DMS114 treated with DMSO at 0.1 percent for 48 hours (cell line): ENCODE measurements around the gene CACNA1I.

Source experiments
- DNase-seq: peaks from one replicate; lab custom pipeline; 2025; ENCODE audit not compliant: unreplicated experiment; lab: John Stamatoyannopoulos, UW

Gene CACNA1I

DNA sequence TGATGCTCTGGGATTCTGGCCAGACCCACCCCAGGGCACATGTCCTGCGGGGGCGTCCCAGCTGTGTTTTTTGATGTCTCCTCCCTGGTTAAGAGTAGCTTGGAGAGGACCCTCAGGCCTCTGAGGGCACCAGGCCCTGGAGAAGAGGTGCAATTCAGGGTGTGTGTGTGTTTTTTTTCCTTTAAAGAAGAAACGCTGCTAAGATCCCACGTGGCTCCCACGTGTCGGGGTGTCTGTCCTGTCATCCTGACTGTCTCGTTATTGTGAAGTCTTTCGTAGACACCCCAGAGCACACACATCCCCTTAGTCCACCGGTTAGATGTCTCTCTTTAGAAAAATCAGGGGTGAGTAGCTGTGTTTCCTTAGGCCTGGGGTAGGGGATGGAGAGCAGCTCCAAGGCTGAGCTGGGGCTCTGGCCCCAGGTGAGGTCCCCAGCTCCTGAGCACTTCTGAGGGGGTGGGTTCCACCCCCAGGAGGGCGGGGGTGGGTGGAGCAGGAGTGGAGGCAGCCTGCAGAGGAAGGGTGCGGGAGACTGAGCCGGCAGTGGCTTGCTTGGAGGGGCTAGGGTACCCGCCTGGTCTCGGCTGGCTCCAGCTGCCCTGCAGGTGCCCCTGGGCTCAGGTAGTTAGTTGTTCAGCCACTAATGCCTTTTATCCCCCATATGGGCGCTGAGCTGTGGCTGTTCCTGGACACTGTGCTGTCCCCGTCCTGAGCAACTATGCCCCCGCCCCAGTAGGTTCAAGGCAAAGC lies 116.4 kb downstream of the CACNA1I start:
- no peak for DNase-seq

DNA sequence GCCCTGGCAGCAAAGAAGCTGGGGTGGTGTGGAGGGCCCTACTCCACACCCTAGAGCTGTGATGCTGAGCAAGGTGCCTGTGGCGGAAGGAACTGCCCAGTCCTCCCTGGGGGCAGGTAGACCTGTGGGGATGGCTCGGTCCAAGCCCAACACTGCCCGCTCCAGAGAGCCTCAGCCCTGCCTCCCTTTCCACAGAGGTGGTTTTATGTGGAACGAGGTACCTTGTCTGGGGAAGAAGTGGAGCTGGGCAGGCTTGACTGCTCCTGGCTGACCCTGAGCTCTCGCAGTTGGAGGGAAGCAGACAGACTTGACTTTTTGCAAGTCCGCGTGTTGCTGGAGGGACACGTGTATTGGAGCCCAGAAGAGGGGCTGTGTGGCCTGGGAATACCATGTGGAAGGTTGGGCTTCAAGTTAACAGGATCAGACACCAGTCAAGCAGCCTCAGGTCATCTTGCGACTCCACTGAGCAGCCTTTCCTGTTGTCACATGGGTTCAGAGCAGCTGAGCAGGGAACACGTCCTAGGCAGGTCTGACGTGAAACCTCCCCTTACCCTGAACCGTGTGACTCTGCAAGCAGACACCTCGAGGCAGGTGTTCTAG lies 117.7 kb downstream of the CACNA1I start:
- no peak for DNase-seq

DNA sequence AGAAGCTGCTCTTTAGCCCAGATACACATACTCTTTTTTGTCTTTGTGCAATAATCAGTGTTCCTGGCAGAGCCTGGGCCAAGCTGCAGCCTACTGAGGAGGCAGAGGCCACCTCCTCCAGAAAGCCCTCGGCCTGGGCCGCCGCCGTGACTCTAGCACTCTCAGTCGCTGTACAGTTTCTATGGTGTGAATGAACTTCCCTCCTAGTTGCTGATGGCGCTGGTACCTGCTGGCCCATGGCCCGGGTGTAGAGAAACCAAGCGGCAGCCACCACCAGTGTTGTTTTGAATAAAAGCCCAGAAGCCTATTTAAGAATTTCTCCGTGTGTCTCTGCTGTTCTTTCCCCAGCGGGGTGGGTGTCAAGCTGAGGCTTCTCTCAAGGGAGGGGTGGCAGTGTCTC lies 118.9 kb downstream of the CACNA1I start:
- no peak for DNase-seq

DNA sequence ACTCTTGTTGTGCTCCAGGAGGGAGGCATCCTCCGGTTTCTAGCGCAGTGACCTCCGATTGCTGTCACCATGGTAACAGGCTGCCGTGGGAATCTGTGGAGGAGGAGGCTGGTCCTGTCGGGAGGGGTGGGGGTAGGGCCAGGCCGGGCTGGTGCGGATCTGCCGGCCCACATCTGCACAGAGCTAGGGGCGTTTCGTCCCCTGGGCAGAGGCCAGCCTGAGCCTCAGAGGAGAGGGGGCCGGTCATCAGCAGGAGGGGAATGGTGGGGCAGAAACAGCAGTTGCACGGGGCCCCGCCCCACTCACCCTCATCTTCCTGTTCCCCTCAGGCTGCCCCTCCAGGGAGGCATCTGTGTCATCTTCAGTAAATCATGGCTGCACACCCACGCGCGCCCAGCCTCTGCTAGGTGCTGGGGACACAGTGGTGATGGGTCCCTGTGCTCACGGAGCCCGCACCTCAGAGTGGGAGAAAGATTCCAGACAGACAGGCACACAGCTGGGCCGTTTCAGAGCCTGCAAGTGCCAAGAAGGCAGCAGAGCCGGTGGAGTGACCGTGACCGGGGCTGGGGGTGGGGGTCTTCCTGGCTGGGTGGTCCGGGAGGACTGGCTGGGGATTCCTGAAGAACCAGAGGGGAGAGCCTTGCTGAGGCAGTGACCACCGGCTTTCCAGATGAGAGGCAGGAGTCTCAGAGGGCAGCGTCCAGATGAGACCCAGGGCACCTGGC lies 120.5 kb downstream of the CACNA1I start:
- no peak for DNase-seq

DNA sequence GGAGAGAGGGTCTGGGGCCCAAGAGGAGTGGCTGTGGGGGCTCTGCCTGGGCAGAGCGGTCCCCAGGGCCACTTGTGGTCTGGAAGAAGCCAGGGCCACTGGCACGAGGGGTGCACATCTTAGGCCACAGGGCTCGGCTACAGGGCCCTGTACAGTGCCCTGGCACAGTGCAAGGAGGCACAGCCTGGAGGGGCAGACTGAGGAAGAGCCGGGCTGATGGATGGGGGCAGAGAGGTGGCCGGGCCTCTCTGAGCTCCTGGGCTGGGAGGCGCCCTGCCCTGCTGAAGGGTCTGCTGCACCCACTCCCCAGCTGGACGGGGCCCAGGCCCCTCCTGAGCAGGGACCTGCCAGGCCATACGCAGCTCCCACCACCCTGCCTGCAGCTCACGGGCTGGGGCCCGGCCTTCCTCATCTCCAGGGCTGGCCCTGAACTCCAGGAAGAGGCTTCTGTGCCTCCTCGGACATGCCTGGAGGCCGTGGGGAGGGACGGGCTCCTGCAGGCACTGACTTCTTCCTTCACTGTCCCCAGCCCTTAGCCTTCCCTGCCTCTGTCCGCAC lies 123.5 kb downstream of the CACNA1I start:
- no peak for DNase-seq

DNA sequence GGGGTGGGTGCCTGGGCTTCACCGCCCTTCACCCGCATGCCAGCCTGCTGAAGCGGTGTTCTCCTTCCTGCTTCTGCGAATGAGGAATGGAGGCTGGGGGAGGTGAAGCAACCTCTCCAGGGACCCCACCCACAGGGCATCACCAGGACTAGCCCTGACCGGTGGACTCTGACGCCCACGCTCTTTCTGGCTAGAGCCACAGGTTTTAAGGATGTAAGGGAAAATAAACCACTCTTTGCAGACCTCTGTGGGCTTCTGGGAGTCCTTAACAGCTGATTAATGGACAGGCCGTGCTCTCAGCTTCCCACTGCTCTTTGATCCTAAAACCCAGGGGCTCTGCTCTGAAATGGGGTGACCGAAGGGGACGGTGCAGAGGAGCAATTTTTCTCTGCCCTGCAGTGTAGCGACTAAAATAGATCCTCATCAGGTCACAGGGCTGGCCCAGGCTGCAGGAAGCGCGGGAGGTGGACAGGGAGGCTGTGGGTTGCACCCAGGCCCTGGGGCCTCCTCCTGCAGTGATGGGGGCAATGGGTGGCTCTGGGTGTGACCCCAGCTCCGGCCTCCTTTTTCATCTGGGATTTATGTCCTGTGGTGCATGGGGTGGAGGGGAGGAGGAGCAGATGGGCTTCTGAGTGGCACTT lies 127.4 kb downstream of the CACNA1I start:
- DNase-seq: no peak

DNA sequence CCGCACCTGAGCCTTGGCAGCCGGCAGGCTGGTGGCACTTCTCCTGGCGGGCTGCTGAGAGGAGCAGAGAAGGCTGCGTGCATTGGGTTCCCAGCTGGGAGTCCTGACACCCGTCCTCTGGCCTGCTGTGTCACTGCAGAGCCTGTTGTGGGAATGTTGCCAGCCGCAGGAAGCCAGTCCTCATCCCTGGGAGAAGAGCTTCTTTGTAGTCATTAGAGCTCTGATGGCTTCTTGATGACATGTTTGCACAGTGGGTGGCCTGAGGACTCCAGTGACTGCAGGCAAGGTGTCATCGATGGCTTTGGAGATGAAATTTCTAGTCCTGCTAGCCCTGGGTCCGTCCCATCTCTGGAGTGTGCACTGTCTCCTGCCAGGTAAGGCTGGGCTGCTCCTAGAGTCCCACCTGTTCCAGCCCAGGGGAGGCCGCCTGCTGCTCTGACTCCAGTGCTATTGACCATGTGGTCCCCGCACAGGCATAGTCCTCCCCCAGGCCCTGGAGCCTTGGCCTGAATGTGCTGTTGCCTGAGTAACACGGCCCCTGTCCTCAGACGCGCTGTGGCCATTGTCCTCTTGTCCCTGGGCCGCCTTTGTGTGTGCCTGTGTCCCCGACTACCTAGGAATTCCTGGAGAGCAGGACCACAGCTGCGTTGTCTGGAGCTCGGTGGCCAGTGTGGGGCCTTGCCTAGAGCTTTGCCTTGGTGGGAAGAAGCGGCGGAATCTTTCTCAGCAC lies 129.2 kb downstream of the CACNA1I start:
- no peak for DNase-seq

DNA sequence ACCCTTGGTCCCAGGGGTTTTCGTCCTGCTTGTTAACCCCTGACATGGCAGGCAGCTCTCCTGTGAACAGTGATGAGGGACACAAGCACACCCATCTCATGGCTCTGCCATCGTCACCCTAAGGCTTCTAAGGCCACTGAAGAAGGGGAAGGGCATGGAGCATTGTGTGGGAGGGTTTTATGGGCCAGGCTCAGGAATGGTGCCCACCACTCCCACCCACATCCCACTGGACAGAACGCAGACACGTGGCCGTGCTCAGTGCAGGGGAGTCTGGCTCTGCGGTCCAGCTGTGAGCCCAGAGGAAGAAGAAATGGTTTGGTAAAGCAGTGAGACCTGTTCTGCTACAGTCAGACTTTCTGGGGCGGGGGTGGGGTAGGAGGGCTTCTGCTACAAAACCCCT lies 130.0 kb downstream of the CACNA1I start:
- no peak for DNase-seq

DNA sequence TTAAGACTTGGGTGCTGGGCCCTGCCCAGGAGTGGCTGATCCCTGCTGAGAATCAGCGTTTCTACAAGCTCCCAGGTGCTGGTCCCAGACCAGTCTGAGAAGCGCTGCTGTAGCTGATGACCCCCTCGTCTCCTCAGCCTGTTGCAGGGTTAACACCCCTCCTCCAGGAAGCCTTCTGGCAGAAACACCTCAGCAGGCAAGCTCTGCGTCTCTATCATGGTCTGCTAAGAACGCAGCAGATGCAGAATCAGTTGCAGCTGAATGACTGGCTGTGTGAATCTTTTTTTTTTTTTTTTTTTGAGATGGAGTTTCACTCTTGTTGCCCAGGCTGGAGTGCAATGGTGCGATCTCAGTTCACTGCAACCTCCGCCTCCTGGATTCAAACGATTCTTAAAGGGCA lies 132.5 kb downstream of the CACNA1I start:
- no peak for DNase-seq

DNA sequence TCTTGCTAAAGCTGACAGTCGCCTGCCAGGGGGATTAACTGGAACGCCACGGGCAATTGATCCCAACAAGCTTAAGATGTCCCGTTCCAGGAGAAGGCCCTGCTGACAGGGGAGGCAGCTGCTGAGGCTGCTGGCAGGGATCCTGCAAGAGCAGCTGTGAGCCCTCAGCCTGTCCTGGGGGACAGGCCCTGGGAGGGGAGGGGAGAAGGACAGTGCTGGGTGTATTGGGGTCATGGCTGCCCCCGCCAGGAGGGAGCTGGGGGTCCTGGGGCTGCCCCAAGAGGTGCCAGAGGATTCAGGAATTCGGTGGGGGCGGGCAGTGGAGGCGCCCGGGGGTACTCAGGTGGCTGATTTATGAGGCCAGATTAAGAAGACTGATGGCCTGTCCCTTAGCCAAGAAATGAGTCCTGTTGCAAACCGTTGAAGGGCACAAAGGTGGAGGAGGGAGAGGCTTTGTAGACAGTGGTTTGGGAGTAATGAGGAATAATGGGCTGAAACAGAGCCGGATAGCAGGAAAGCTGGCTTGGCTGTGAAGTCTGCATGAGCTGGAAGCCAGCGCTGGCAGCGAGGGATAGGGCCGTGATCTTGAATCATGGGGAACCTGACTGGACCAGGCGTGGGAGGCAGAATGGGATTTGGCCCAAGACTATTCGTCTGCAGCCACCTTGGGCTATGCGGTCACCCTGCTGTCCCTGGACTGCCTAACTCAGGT lies 133.5 kb downstream of the CACNA1I start:
- DNase-seq: no peak

DNA sequence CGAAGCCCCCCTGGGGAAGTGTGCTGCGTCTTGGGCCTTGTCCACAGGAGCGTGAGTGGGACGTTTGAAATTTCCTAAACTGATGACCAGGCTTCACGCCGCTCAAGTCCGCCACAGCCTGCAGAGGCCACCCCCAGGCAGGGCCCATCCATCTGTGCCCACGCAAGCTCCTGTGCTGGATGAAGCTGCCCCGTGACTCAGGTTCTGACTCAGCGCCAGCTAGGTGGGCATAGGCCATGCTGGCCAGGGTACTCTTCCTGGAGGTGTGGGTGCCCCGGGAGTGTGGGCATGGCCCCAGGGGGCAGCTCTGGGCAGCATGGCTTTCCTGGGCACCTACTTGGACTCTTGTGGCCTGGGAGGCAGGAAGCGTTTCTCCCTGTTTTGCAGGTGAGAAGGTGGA lies 134.8 kb downstream of the CACNA1I start:
- no peak for DNase-seq

DNA sequence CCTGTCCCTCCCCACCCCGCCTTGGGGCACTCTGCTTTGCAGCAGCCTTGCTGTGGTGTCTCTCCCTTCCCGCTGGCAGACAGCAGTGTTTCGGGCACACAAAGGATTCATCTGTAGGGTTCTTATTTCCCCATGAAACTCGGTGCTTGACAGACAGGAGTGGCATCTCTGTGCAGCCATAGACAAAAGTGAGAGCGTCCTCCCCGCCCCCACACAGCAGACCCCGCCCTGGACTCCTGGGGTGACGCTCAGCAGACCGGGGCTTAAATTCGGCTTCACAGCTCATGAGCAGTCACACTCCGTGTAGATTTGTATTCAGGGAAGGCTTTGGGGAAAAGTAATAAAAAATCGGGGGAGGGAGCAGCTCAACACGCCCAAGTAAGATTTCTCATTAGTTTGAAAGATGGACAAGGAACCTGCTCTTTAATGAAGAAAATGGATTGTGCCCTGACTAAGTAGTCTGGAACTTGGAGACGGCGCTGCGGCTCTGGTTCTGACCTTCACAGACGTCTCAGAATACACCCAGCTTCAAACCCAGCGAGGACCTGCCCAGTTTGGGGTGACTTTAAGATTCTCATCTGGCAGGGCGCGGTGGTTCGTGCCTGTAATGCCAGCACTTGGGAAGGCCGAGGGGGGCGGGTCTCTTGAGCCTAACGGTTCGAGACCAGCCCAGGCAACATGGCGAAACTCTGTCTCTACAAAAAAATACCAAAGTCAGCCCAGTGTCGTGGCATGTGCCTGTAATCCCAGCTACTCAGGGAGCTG lies 136.0 kb downstream of the CACNA1I start:
- DNase-seq: no peak

DNA sequence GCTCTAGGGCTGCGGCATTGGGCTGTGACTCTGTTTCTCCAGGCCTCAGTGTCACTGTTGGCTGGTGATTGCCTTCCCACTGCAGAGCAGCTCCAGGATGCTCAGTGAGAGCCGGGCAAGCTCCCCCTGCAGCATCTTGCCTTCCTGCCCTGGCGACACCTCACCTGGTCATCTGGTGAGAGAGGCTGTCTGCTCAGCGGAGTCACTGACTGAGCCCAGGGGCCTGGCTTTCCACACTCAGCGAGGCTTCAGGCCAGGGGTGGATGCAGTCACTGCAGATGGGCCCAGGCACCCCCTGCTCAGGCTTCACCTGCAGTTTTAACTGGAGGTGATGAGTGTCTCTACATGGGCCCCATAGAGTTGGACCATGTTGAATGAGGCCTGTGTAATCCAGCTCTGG lies 136.8 kb downstream of the CACNA1I start:
- no peak for DNase-seq

DNA sequence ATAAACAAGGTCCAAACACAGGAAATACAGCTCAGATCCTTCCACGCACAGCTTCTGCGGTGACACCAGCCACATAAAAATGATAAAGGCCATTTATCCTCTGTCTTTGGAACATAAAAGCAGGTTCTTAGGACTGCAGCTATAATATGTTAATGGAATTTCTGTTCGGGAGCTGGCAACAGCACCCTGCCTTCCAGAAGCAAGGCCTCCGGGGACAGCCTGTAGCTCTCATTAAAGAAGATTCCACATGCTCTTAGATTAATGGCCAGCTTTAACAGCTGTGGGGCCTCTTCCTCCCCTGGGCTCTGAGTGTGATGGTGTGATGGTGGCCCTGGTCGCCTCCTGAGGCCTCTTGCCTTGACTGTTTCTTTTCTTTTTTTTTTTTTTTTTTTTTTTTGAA lies 137.3 kb downstream of the CACNA1I start:
- DNase-seq: no peak

DNA sequence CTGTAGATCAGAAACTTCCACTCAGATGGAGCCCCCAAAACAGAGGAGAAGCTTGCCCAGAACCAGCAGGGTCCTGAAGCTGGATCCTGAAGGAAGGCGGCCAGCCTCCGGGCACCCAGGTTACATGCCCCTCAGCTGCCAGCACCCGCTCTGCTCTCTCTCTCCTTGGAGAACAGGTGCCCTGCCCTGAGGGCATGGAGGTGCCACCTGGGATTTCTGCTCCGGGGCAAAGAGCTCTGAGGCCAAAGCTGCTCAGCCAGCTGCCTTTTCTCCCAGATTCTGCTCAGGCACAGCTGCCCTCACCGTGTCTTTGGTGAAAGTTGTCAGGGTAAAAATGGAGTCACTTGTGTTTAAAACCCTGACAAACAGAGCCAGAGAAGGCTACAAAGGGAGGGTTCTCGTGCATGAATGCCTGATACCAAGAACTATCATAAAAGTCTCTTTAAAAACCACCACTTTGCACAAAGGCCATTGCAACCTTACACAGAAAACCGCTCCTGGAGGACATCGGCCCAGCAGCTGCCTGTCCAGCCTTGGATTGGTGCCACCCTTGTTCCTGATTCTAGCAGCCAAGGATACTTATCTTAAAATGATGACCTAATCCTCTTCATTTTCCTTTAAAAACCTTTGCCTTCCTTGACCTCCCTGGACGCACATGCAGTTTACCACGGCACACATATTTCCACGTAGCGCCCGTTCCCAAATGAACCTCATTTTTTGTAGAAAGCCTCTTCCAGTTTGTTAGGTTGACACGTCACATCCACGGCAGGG lies 140.0 kb downstream of the CACNA1I start:
- no peak for DNase-seq

DNA sequence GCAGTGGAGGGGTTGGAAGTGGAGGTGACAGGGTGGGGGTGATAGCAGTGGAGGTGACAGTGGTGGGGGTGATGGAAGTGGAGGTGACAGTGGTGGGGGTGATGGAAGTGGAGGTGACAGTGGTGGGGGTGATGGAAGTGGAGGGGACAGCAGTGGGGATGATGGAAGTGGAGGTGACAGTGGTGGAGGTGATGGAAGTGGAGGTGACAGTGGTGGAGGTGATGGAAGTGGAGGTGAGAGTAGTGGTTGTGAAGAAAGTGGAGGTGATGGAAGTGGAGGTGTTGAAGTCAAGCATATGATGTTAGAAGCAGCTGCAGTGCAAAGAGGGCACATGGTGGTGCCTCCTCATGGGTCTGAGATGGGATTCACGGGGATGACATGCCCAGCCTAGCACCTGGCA lies 141.5 kb downstream of the CACNA1I start:
- DNase-seq: no peak

DNA sequence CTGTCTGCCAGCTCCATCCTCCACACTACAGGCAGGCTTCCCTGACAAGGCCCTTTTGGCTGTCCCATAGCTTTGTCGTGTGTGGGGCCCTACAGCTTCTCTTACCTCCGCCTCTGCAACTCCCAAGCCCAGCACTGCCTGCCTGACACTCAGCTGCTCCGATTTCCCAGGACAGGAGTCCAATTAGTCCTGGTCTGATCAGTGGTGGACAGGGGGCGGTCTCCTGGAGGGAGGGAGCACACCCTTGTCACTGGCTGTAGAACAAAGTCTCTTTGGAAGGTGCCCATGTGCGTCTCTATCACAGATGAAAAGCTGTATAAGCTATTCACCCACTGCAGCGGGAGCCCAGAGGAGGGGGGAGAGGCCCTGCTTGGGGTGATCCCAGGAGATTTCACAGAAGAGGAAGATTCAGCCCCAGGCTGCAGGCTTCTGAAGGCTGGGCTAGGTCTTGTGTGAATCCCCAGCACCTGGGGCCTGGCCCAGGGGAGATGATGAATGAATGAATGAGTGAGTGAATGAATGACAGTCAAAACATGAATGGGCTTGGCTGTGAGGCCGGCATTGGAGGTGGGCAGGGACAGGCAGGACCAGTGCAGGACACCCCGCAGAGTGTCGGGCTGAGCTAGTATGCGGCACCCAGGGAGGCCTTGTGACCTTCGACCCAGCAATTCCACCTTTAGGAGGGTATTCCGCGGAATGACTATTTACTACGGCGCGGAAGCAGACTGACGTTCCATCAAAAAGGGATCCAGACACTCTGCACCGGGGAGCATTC lies 142.4 kb downstream of the CACNA1I start:
- no peak for DNase-seq

DNA sequence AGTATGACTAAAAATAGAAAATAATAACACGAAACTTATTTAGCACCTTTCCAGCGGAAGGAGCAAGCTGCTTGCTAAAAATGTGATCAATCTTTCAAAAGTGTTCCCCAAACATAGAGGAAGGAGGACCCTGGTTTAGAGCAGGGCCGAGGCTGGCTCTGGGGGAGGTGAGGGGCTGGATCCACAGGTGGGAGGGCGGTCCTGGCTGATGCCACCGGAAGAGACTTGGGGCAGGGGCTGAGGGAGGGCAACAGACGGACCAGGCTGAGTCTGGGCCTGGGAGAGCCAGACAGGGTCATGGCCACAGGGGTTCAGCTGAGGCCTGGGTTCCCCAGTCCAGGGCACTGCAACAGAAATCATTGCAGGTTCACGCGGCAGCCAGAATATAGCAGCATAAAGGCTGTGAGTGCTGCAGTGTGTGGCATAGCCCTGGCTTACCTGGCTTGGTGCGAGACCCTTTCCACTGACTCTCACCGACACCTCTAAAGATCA lies 143.3 kb downstream of the CACNA1I start:
- DNase-seq: no peak
